Tibial nerve (tissue), 4 donors: ENCODE results near the gene TNRC6A. TPM values are rescaled to one million over a fixed set of nuclear protein-coding genes. Genes with fewer than 3 reads are reported as not detected.
A peak's percentile ranks its signal among the peaks of the same experiment; 100 is the strongest.

Source experiments
- DNase-seq, 2 donors: peaks; one replicate each; pipeline ENCODE4 v3.0.0-alpha.2; 2019; ENCODE audit warnings: low spot score in 2 of 2
- H3K27ac ChIP-seq, 4 donors: fragments of 200-600 bp; sonication (generic) in 3 of 4; one replicate each; pipeline ENCODE4 v1.5.1; 2017 to 2019; ENCODE audit warnings: mild to moderate bottlenecking in 1 of 4
- H3K27me3 ChIP-seq, 2 donors: fragments of 200-600 bp; sonication (generic) in 1 of 2; one replicate each; pipeline versions ENCODE4 v1.5.1 to v1.6.0; 2017 to 2019
- H3K36me3 ChIP-seq, 3 donors: fragments of 200-600 bp; sonication (generic); one replicate each; pipeline ENCODE4 v1.5.1; 2018 to 2019
- H3K4me1 ChIP-seq, 4 donors: fragments of 200-600 bp; sonication (generic) in 3 of 4; one replicate each; pipeline ENCODE4 v1.5.1; 2017 to 2019
- H3K4me3 ChIP-seq, 4 donors: fragments of 200-600 bp; sonication (generic) in 3 of 4; one replicate each; pipeline ENCODE4 v1.5.1; 2017 to 2019; ENCODE audit warnings: mild to moderate bottlenecking in 1 of 4, moderate library complexity in 1 of 4
- H3K9me3 ChIP-seq, 4 donors: fragments of 200-600 bp; sonication (generic) in 3 of 4; one replicate each; pipeline ENCODE4 v1.5.1; 2017 to 2019
- EP300 ChIP-seq, 2 donors: sonication (generic); formaldehyde crosslinking; IDR thresholded peaks; one replicate each; pipeline ENCODE4 v1.6.1; 2017; ENCODE audit warnings: antibody characterized with exemption in 2 of 2, mild to moderate bottlenecking in 1 of 2
- POLR2A ChIP-seq, 2 donors: fragments of 450-650 bp; IDR thresholded peaks; one replicate each; pipeline ENCODE4 v1.6.1; 2017; ENCODE audit warnings: antibody characterized with exemption in 2 of 2, mild to moderate bottlenecking in 2 of 2, moderate library complexity in 2 of 2
- WGBS, 2 donors: methylation state at CpG; one replicate each; pipeline ENCODE4 v1.1.5; 2018; 5-methylcytosine and 5-hydroxymethylcytosine counted together
- total RNA-seq, 4 donors: library from RNA; depleted of rRNA; stranded (reverse); fragments of >200 nt; gene quantifications; one replicate each; pipeline ENCODE4 v1.1.0, GENCODE V29; 2016
- TF ChIP-seq, protein P1 (sequence below), 5 experiments: fragments of 200-600 bp in 3 of 5; fragments of 450-650 bp in 2 of 5; sonication (generic) in 3 of 5; IDR thresholded peaks; one replicate each; pipeline ENCODE4 v1.5.1; 2016 to 2019; ENCODE audit warnings: antibody characterized with exemption in 5 of 5, mild to moderate bottlenecking in 3 of 5, moderate library complexity in 2 of 5

TNRC6A gene
- total RNA-seq, 4 donors from 2014 or later, result 47.7 to 74.5 (median 59.6) TPM

DNA sequence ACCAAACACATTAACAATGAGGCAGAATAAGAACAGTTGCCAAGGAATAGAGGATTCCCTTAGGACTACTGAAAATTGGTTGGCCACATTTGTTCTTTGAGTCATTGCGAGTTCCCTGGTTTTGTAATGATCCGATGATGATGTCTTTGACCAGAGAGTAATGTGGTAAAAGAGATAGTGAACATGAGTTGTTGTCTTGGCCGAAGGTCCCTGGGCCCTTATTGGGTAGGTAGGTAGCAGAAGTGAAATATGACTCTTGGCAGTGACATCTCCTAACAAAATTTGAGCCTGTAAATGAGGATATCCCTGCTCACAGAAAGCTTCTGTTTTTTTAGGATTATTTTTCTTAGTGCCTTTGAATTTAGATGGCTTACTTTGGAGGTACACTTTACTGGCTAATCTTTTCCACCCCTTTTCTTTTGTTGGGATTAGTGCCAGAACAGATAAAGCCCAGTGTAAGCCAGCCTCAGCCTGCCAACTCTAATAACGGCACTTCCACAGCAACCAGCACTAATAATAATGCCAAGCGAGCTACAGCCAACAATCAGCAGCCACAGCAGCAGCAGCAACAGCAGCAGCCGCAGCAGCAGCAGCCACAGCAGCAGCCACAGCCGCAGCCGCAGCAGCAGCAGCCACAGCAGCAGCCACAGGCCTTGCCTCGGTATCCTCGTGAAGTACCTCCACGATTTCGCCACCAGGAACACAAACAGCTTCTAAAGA lies 47.2 kb downstream of the TNRC6A start:
- Histone ChIP-seq H3K27ac (peak overlapping the region in 2 of 4 donors; percentile 44 to 59), H3K4me3 (no peak overlapping the region), H3K4me1 (peaks cover 0 to 47% (median 5%) of the 10 kb centered on the region in 4 donors), H3K36me3 (peaks cover 0 to 61% (median 0%) of the 10 kb centered on the region in 3 donors), H3K9me3 (no peaks in the 10 kb centered on the region), H3K27me3 (no peaks in the 10 kb centered on the region)
- peak in 1 of 2 donors; percentile 33 for DNase-seq
- WGBS, 2 donors, result 76 to 79% methylated on average over 12 of the region's 12 CpGs
- TF ChIP-seq, protein P1, sequence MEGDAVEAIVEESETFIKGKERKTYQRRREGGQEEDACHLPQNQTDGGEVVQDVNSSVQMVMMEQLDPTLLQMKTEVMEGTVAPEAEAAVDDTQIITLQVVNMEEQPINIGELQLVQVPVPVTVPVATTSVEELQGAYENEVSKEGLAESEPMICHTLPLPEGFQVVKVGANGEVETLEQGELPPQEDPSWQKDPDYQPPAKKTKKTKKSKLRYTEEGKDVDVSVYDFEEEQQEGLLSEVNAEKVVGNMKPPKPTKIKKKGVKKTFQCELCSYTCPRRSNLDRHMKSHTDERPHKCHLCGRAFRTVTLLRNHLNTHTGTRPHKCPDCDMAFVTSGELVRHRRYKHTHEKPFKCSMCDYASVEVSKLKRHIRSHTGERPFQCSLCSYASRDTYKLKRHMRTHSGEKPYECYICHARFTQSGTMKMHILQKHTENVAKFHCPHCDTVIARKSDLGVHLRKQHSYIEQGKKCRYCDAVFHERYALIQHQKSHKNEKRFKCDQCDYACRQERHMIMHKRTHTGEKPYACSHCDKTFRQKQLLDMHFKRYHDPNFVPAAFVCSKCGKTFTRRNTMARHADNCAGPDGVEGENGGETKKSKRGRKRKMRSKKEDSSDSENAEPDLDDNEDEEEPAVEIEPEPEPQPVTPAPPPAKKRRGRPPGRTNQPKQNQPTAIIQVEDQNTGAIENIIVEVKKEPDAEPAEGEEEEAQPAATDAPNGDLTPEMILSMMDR (IDR thresholded peaks at IDR 0.05), result no peak
- TF ChIP-seq EP300 (IDR thresholded peaks at IDR 0.05), result peak in 1 of 2 donors; percentile 65

DNA sequence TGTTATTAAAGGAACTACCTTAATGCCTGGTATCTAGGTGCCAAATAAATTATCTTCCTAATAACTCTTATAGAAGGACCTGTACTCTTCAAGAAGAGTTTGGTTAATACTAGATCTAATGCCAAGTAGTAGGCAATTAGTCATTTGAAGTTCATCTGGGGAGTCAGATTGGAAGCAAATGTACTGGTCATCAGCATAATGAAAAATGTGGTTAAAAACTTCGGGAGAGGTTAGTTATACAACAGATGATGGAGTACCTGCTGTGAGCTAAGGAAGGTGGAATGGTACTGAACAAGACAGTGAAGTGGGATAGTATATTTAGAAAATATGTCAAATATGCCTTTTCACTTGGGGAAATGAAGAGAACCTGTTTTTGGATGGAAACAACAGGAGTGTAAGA lies 49.2 kb downstream of the TNRC6A start:
- WGBS, 2 donors, result 78 to 94% methylated on average over 1 of the region's 1 CpG

DNA sequence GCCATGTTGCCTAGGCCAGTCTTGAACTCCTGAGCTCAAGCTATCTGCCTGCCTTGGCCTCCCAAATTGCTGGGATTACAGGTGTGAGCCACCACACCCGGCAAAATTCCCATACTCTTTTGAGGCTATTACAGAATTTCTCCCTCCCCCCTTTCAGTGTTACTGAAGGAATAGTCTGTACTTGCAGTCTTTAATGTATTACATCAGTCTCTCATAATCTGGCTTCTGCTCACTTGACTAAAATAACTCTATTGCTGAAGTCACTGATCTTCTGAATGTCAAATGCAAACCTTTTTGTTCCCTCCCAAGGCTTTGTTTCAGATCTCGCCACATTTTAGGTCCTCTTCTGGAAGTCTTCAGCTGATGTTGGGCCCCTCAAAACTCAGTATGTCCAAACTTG lies 51.8 kb downstream of the TNRC6A start:
- Histone ChIP-seq H3K27ac (no peak overlapping the region), H3K27me3 (no peaks in the 10 kb centered on the region), H3K36me3 (peaks cover 0 to 78% (median 0%) of the 10 kb centered on the region in 3 donors), H3K4me1 (peaks cover 0 to 34% (median 1%) of the 10 kb centered on the region in 4 donors), H3K4me3 (no peak overlapping the region), H3K9me3 (no peaks in the 10 kb centered on the region)
- WGBS, 2 donors, result 94 to 95% methylated on average over 2 of the region's 2 CpGs
- no peak for DNase-seq
- TF ChIP-seq, protein P1 (IDR thresholded peaks at IDR 0.05), result no peak
- no peak for TF ChIP-seq EP300 (IDR thresholded peaks at IDR 0.05)
- no peak for TF ChIP-seq POLR2A (IDR thresholded peaks at IDR 0.05)

More for the DNA sequence above, 49.2 kb downstream of the TNRC6A start:
- Histone ChIP-seq H3K4me1 (peaks cover 0 to 40% (median 5%) of the 10 kb centered on the region in 4 donors), H3K36me3 (peaks cover 0 to 71% (median 0%) of the 10 kb centered on the region in 3 donors), H3K27ac (peak overlapping the region in 1 of 4 donors; percentile 18), H3K4me3 (no peak overlapping the region), H3K9me3 (no peaks in the 10 kb centered on the region), H3K27me3 (no peaks in the 10 kb centered on the region)
- TF ChIP-seq, protein P1 (IDR thresholded peaks at IDR 0.05), result no peak
- TF ChIP-seq EP300 (IDR thresholded peaks at IDR 0.05), result no peak
- DNase-seq, result no peak

DNA sequence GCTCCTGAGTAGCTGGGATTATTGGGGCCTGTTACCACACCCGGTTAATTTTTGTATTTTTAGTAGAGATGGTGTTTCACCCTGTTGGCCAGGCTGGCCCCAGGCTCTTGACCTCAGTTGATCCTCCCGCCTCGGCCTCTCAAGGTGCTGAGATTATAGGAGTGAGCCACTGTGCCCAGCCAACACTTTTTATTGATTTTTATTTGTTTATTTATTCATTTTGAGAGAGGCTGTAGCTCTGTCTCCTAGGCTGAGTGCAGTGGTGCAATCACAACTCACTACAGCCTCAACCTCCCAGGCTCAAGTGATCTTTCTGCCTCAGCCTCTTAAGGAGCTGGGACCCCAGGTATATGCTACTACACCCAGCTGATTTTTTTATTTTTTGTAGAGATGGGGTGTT lies 54.7 kb downstream of the TNRC6A start:
- 81 to 85% methylated on average over 3 of the region's 3 CpGs for WGBS, 2 donors
- Histone ChIP-seq H3K27me3 (no peaks in the 10 kb centered on the region), H3K36me3 (peaks cover 0 to 78% (median 0%) of the 10 kb centered on the region in 3 donors), H3K27ac (no peak overlapping the region), H3K9me3 (no peaks in the 10 kb centered on the region), H3K4me1 (peaks cover 0 to 11% (median 1%) of the 10 kb centered on the region in 4 donors), H3K4me3 (no peak overlapping the region)
- DNase-seq, result no peak
- TF ChIP-seq, protein P1 (IDR thresholded peaks at IDR 0.05), result no peak
- TF ChIP-seq EP300 (IDR thresholded peaks at IDR 0.05) (no peak), POLR2A (IDR thresholded peaks at IDR 0.05) (no peak)

DNA sequence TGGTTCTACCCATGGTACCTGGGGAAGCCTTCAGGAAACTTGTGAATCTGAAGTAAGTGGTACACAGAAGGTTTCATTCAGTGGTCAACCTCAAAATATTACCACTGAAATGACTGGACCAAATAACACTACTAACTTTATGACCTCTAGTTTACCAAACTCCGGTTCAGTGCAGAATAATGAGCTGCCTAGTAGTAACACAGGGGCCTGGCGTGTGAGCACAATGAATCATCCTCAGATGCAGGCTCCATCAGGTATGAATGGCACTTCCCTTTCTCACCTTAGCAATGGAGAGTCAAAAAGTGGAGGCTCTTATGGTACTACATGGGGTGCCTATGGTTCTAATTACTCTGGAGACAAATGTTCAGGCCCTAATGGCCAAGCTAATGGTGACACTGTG lies 60.4 kb downstream of the TNRC6A start:
- TF ChIP-seq POLR2A (IDR thresholded peaks at IDR 0.05) (no peak), EP300 (IDR thresholded peaks at IDR 0.05) (no peak)
- TF ChIP-seq, protein P1 (IDR thresholded peaks at IDR 0.05), result no peak
- no peaks in the 10 kb centered on the region for H3K27me3 ChIP-seq
- WGBS, 2 donors, result 89 to 91% methylated on average over 2 of the region's 2 CpGs
- H3K4me1 ChIP-seq, result peaks cover 0 to 9% (median 0%) of the 10 kb centered on the region in 4 donors
- no peaks in the 10 kb centered on the region for H3K9me3 ChIP-seq
- DNase-seq, result no peak
- H3K4me3 ChIP-seq, result no peak overlapping the region
- peaks cover 8 to 80% (median 20%) of the 10 kb centered on the region in 3 donors for H3K36me3 ChIP-seq
- no peak overlapping the region for H3K27ac ChIP-seq
